CD8-positive, alpha-beta memory T cell (primary cell): ENCODE measurements around the gene ACP7. TPM values are rescaled to one million over a fixed set of nuclear protein-coding genes. Genes with fewer than 3 reads are reported as not detected.

ENCODE experiments used
- CTCF ChIA-PET: fragments of 350-600 bp; sonication (Branson Sonifier 250); formaldehyde crosslinking; loops from one replicate; lab custom pipeline; 2021; ENCODE audit warnings: antibody characterized with exemption; lab: Charles Lee
- POLR2A ChIA-PET: fragments of 350-600 bp; sonication (Branson Sonifier 250); formaldehyde crosslinking; loops from one replicate; lab custom pipeline; 2021; ENCODE audit warnings: antibody characterized with exemption; lab: Charles Lee
- DNase-seq, 5 donors: peaks; one replicate each; pipeline versions ENCODE4 v3.0.0 to v3.0.0-alpha.2; 2020 to 2022; ENCODE audit warnings: mixed read lengths in 1 of 5
- H3K27ac ChIP-seq: one replicate; pipeline ENCODE4 v1.7.0; 2013; ENCODE audit warnings: low read depth, mild to moderate bottlenecking, low read length, moderate library complexity
- H3K27me3 ChIP-seq: 2 replicates; pipeline ENCODE4 v1.7.0; 2013; ENCODE audit warnings: low read length, mild to moderate bottlenecking; ENCODE audit not compliant: insufficient read depth, poor library complexity, severe bottlenecking
- H3K36me3 ChIP-seq: 2 replicates; pipeline ENCODE4 v1.7.0; 2013; ENCODE audit warnings: mild to moderate bottlenecking, low read length, moderate library complexity; ENCODE audit not compliant: insufficient read depth
- H3K4me1 ChIP-seq: 2 replicates; pipeline ENCODE4 v1.7.0; 2013; ENCODE audit warnings: mild to moderate bottlenecking, low read length, moderate library complexity; ENCODE audit not compliant: insufficient read depth
- H3K4me3 ChIP-seq: 2 replicates; pipeline ENCODE4 v1.7.0; 2013; ENCODE audit warnings: mild to moderate bottlenecking, low read length
- H3K9me3 ChIP-seq: 2 replicates; pipeline ENCODE4 v1.7.0; 2013; ENCODE audit warnings: mild to moderate bottlenecking, low read length
- H3K27ac Mint-ChIP-seq, 8 donors: one replicate each; pipeline ENCODE4 v1.8.0; 2020 to 2021; ENCODE audit warnings: mixed read lengths in 8 of 8, mild to moderate bottlenecking in 6 of 8, inconsistent platforms in 3 of 8, moderate library complexity in 3 of 8
- H3K27me3 Mint-ChIP-seq, 2 donors: one replicate each; pipeline ENCODE4 v1.8.0; 2020 to 2021; ENCODE audit warnings: mixed read lengths in 2 of 2, mild to moderate bottlenecking in 1 of 2, moderate library complexity in 1 of 2
- H3K36me3 Mint-ChIP-seq, 3 donors: one replicate each; pipeline ENCODE4 v1.8.0; 2020 to 2021; ENCODE audit warnings: mixed read lengths in 3 of 3, inconsistent platforms in 1 of 3, mild to moderate bottlenecking in 1 of 3
- H3K4me1 Mint-ChIP-seq, 3 donors: one replicate each; pipeline ENCODE4 v1.8.0; 2020 to 2021; ENCODE audit warnings: mixed read lengths in 3 of 3, inconsistent platforms in 1 of 3, mild to moderate bottlenecking in 1 of 3
- H3K4me3 Mint-ChIP-seq, 7 donors: one replicate each; pipeline ENCODE4 v1.8.0; 2020 to 2021; ENCODE audit warnings: mixed read lengths in 7 of 7, mild to moderate bottlenecking in 6 of 7, moderate library complexity in 4 of 7, inconsistent platforms in 2 of 7
- H3K9me3 Mint-ChIP-seq, 5 donors: one replicate each; pipeline ENCODE4 v1.8.0; 2020 to 2022; ENCODE audit warnings: mixed read lengths in 5 of 5, mild to moderate bottlenecking in 3 of 5, moderate library complexity in 2 of 5, inconsistent platforms in 1 of 5
- polyA plus RNA-seq: library from polyadenylated mRNA; unstranded; fragments of 300-500 nt; fragmentation: Illumina TruSeq; gene quantifications from one replicate; pipeline ENCODE4 v1.2.3, GENCODE V29; 2021
- total RNA-seq, 2 experiments: library from RNA; stranded (reverse); gene quantifications; one replicate each; pipeline ENCODE4 v1.2.3, GENCODE V29; 2021

Gene ACP7
- total and polyA plus RNA-seq, 3 experiments from 2014 or later = 0.22 TPM; not detected in 2

DNA sequence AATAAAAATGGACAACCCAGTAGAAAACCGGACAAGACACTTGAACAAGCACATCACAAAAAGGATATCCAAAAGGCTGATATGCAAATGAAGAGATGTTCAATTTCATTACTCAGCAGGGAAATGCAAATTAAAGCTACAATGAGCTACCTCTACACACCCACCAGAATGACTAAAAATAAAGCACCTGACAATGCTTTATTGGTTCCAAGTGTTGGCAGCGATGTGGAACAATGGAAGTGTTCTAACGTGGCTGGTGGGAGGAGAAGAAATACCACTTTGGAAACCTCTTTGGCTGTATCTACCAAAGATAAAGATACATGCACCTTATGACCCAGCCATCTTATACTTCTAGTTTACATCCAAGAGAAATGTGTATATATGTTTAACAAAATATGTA is 3.7 kb upstream of the ACP7 start:
- no peak overlapping the region for H3K27ac Mint-ChIP-seq
- H3K9me3 Mint-ChIP-seq = no peaks in the 10 kb centered on the region
- CTCF ChIA-PET = interaction anchor here (1.3 kb wide), 1 partner anchor 28 kb away, joined by 3 read pairs; no protein-coding TSS in a partner anchor
- H3K27me3 Mint-ChIP-seq = peaks cover 23 to 61% of the 10 kb centered on the region in 2 donors
- no peaks in the 10 kb centered on the region for H3K36me3 ChIP-seq
- H3K27me3 ChIP-seq = peaks cover 24% of the 10 kb centered on the region
- POLR2A ChIA-PET = no interaction called here
- no peak overlapping the region for H3K4me3 ChIP-seq
- H3K4me3 Mint-ChIP-seq = peak overlapping the region in 1 of 7 donors; percentile 36
- H3K9me3 ChIP-seq = no peaks in the 10 kb centered on the region
- peaks cover 12% of the 10 kb centered on the region for H3K4me1 ChIP-seq
- H3K4me1 Mint-ChIP-seq = peaks cover 17 to 26% (median 22%) of the 10 kb centered on the region in 3 donors
- H3K36me3 Mint-ChIP-seq = no peaks in the 10 kb centered on the region
- DNase-seq = no peak
- H3K27ac ChIP-seq = no peak overlapping the region

DNA sequence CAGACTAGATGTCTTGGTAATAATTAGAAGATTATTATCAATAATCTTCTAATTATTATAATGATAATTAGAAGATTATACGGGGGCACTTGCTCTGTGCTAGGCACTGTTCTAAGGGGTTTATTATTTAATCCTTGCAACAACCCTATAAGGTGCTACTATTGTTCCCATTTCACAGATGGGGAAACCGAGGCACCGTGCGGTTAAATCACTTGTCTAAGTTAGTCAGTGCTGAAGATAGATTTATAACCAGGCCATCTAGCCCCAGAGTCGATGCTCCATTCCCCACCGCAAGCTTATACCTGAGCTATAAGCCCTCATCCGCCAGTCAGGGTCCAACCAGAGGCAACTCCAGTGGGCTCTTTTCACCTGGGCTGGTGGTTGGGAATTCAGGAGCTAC is 2.0 kb upstream of the ACP7 start:
- Histone ChIP-seq H3K36me3 (no peaks in the 10 kb centered on the region), H3K27me3 (peaks cover 24% of the 10 kb centered on the region), H3K4me3 (no peak overlapping the region), H3K9me3 (no peaks in the 10 kb centered on the region), H3K27ac (no peak overlapping the region), H3K4me1 (peaks cover 12% of the 10 kb centered on the region)
- Mint-ChIP-seq H3K36me3 (no peaks in the 10 kb centered on the region), H3K27ac (no peak overlapping the region), H3K27me3 (peaks cover 23 to 60% of the 10 kb centered on the region in 2 donors), H3K4me1 (peaks cover 16 to 23% (median 17%) of the 10 kb centered on the region in 3 donors), H3K9me3 (no peaks in the 10 kb centered on the region), H3K4me3 (no peak overlapping the region)
- DNase-seq = no peak
- ChIA-PET CTCF (interaction anchor here (1.1 kb wide), 1 partner anchor 128 kb away, joined by 3 read pairs; no protein-coding TSS in a partner anchor), POLR2A (no interaction called here)

DNA sequence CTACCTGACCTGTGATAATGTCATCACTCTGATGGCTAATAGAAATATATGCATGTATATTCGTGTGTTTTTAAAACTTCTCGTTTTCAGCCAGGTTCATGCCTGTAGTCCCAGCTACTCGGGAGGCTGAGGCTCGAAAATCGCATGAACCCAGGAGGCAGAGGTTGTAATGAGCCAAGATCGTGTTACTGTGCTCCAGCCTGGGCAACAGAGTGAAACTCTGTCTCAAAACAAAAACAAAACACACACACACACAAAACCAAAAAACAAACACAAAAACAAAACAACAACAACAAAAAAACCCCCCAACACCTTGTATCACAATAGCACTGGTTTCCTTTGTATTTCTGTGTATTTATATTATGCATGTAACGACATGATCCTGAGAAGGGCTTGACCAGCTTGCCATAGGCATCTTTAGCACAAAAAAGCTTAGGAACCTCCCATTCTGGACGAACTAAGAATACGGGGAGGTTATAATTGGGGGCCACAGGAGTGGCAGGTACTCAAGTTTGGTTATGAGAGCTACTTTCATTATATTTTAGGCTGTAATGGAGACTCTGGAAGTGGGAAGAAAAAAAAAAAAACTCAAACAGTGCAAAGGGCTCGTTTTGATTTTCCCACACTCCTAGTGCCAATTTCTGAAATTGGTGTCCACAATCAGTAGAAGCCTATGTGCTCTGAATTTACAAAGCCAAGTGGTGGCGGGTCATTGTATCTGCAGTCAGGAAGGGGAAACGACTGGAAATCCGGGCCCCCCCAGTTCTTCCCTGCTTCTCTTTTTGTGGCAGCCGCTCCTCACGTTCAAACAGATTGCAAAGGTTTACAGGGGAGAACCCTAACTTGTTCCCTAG is 1.2 kb upstream of the ACP7 start:
- H3K9me3 Mint-ChIP-seq = no peaks in the 10 kb centered on the region
- peaks cover 24% of the 10 kb centered on the region for H3K27me3 ChIP-seq
- no peaks in the 10 kb centered on the region for H3K9me3 ChIP-seq
- H3K27ac ChIP-seq = no peak overlapping the region
- H3K4me3 ChIP-seq = no peak overlapping the region
- H3K4me1 ChIP-seq = peaks cover 12% of the 10 kb centered on the region
- peaks cover 23 to 57% of the 10 kb centered on the region in 2 donors for H3K27me3 Mint-ChIP-seq
- ChIA-PET CTCF (interaction anchor here (0.9 to 1.1 kb wide), 2 partner anchors 27 to 127 kb away, joined by 3 read pairs; no protein-coding TSS in a partner anchor), POLR2A (no interaction called here)
- H3K4me3 Mint-ChIP-seq = peak overlapping the region; percentile 73 to 93 (median 84)
- peak overlapping the region in 7 of 8 donors; percentile 22 to 91 (median 74) for H3K27ac Mint-ChIP-seq
- no peak for DNase-seq
- H3K4me1 Mint-ChIP-seq = peaks cover 16 to 23% (median 17%) of the 10 kb centered on the region in 3 donors
- no peaks in the 10 kb centered on the region for H3K36me3 ChIP-seq
- no peaks in the 10 kb centered on the region for H3K36me3 Mint-ChIP-seq

GRCh38 chr19:39083599-39083982 is 577 bp upstream of the ACP7 start:
- DNase-seq = peak in 2 of 5 donors; percentile 1 to 10

GRCh38 chr19:39084732-39085080 is 538 bp downstream of the ACP7 start:
- no peaks in the 10 kb centered on the region for H3K9me3 Mint-ChIP-seq
- peak overlapping the region in 4 of 8 donors; percentile 42 to 86 (median 48) for H3K27ac Mint-ChIP-seq
- peaks cover 23 to 48% of the 10 kb centered on the region in 2 donors for H3K27me3 Mint-ChIP-seq

More at GRCh38 chr19:39083599-39083982, 577 bp upstream of the ACP7 start:
- Mint-ChIP-seq H3K36me3 (no peaks in the 10 kb centered on the region), H3K9me3 (no peaks in the 10 kb centered on the region), H3K27me3 (peaks cover 23 to 54% of the 10 kb centered on the region in 2 donors), H3K27ac (peak overlapping the region; percentile 22 to 91 (median 80)), H3K4me3 (peak overlapping the region; percentile 73 to 93 (median 84)), H3K4me1 (peaks cover 16 to 23% (median 17%) of the 10 kb centered on the region in 3 donors)
- H3K36me3 ChIP-seq = no peaks in the 10 kb centered on the region
- peak overlapping the region; percentile 51 for H3K4me3 ChIP-seq
- ChIA-PET POLR2A (no interaction called here), CTCF (interaction anchor here (0.9 kb wide), 1 partner anchor 27 kb away, joined by 3 read pairs; no protein-coding TSS in a partner anchor)
- peaks cover 24% of the 10 kb centered on the region for H3K27me3 ChIP-seq
- no peak overlapping the region for H3K27ac ChIP-seq
- no peaks in the 10 kb centered on the region for H3K9me3 ChIP-seq
- H3K4me1 ChIP-seq = peaks cover 12% of the 10 kb centered on the region

DNA sequence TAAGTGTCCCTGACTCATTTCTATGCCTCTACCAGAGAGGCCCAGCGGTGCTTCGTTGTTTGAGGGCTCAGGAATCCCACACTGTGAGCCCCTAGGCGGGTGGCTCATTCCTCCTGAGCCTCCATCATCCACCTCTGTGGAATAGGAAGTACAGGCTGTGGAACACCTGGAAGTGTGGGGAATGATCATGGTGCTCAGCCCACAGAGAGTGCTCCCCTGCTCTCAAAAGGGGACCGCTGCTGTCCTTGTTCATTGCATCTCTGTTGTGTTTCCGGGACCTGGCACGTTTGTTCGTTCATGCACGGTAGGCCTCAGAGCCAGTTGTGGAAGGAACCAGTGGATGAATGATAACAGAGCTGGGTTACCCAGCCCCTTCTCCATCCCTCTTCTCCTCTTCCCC is 1.2 kb downstream of the ACP7 start:
- Mint-ChIP-seq H3K4me3 (peak overlapping the region in 6 of 7 donors; percentile 15 to 84 (median 68)), H3K27me3 (peaks cover 23 to 46% of the 10 kb centered on the region in 2 donors), H3K27ac (peak overlapping the region in 3 of 8 donors; percentile 33 to 87 (median 86)), H3K36me3 (no peaks in the 10 kb centered on the region), H3K9me3 (no peaks in the 10 kb centered on the region), H3K4me1 (peaks cover 16 to 23% (median 17%) of the 10 kb centered on the region in 3 donors)
- Histone ChIP-seq H3K4me1 (peaks cover 12% of the 10 kb centered on the region), H3K9me3 (no peaks in the 10 kb centered on the region), H3K4me3 (no peak overlapping the region), H3K27ac (no peak overlapping the region), H3K36me3 (no peaks in the 10 kb centered on the region), H3K27me3 (peaks cover 24% of the 10 kb centered on the region)
- CTCF ChIA-PET = interaction anchor here (1.8 kb wide), 1 partner anchor 25 kb away, joined by 5 read pairs; no protein-coding TSS in a partner anchor
- POLR2A ChIA-PET = no interaction called here
- no peak for DNase-seq

More at GRCh38 chr19:39084732-39085080, 538 bp downstream of the ACP7 start:
- peaks cover 12% of the 10 kb centered on the region for H3K4me1 ChIP-seq
- CTCF ChIA-PET = no interaction called here
- Mint-ChIP-seq H3K4me1 (peaks cover 16 to 23% (median 17%) of the 10 kb centered on the region in 3 donors), H3K4me3 (peak overlapping the region; percentile 32 to 84 (median 59)), H3K36me3 (no peaks in the 10 kb centered on the region)
- no peak for DNase-seq
- H3K27ac ChIP-seq = no peak overlapping the region
- no peaks in the 10 kb centered on the region for H3K36me3 ChIP-seq
- no peak overlapping the region for H3K4me3 ChIP-seq
- H3K9me3 ChIP-seq = no peaks in the 10 kb centered on the region
- POLR2A ChIA-PET = no interaction called here
- H3K27me3 ChIP-seq = peaks cover 24% of the 10 kb centered on the region

DNA sequence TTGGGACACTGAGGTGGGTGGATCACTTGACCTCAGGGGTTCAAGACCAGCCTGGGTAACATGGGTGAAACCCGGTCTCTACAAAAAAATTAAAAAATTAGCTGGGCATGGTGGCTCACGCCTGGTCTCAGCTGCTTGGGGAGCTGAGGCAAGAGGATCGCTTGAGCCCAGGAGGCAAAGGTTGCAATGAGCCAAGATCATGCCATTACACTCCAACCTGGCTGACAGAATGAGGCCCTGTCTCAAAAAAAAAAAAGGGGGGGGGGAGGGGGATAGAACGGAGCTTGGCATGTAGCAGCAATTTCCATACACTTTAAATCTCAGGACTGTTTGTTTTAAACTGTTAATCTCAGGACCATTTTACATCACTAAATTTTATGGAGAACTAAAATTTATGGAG is 2.2 kb downstream of the ACP7 start:
- no peaks in the 10 kb centered on the region for H3K36me3 Mint-ChIP-seq
- Histone ChIP-seq H3K9me3 (no peaks in the 10 kb centered on the region), H3K27ac (no peak overlapping the region), H3K36me3 (no peaks in the 10 kb centered on the region), H3K4me1 (peaks cover 12% of the 10 kb centered on the region), H3K4me3 (no peak overlapping the region), H3K27me3 (peaks cover 24% of the 10 kb centered on the region)
- no peak for DNase-seq
- ChIA-PET POLR2A (no interaction called here), CTCF (interaction anchor here (1.8 kb wide), 1 partner anchor 24 kb away, joined by 5 read pairs; no protein-coding TSS in a partner anchor)
- peaks cover 18 to 40% of the 10 kb centered on the region in 2 donors for H3K27me3 Mint-ChIP-seq
- peaks cover 16 to 23% (median 17%) of the 10 kb centered on the region in 3 donors for H3K4me1 Mint-ChIP-seq
- H3K4me3 Mint-ChIP-seq = no peak overlapping the region
- H3K27ac Mint-ChIP-seq = no peak overlapping the region
- H3K9me3 Mint-ChIP-seq = no peaks in the 10 kb centered on the region
